ENCODE data around the gene OTOP1.
"Not testable (repeated sequence)": the region's sequence is repeated elsewhere in the genome, so short reads cannot be mapped to it uniquely, and the experiment has no call there.

- not testable (repeated sequence) for TF ChIP-seq ZNF384 (IDR thresholded peaks at IDR 0.05); SP1 (IDR thresholded peaks at IDR 0.05); FOXA1 (IDR thresholded peaks at IDR 0.05); ELF4 (IDR thresholded peaks at IDR 0.05); CTBP1 (IDR thresholded peaks at IDR 0.05; ENCODE audit: borderline replicate concordance); FOXK2 (IDR thresholded peaks at IDR 0.05); PKNOX1 (IDR thresholded peaks at IDR 0.05); LEF1 (IDR thresholded peaks at IDR 0.05; ENCODE audit: borderline replicate concordance); SUZ12 (IDR thresholded peaks at IDR 0.05); NFRKB (IDR thresholded peaks at IDR 0.05); BHLHE40 (IDR thresholded peaks at IDR 0.05; ENCODE audit: borderline replicate concordance)
Observed at GRCh38 chr4:4167981-4168780, 58.5 kb downstream of the OTOP1 start.
